CD4-positive, alpha-beta T cell treated with Interleukin-15 for 4 hours (primary cell): Measurements from ENCODE around the gene CDK15.

Experiments
- DNase-seq: peaks from one replicate; pipeline ENCODE4 v3.0.0-alpha.2; 2020; ENCODE audit warnings: low spot score

The CDK15 gene

DNA sequence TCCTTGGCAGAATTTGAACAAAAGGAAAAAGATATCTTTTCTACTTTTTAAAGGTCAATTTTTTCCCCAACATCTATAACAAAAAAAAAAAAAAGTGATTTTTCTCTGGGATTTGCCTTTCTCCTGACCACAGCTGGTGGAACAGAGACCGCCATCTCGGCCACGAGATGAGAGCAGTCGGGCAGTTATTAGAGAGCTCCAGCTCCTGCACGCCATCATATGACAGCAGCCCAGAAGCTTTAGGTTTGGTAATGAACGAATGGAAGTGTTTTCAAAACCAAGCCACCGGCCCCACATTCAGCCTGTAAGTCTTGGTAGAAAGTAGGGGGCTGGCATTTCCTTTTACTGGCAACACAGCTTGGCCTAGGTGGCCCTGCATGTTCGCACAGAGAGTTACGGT, 132.4 kb downstream of the CDK15 start:
- no peak for DNase-seq

GRCh38 chr2:201939453-201939941, 133.2 kb downstream of the CDK15 start:
- DNase-seq: no peak

- no peak for DNase-seq
These were observed 136.2 kb downstream of the CDK15 start for GRCh38 chr2:201942531-201942930.
